GM12801 (cell line): ENCODE measurements around the gene SELL.

Experiments used
- TF ChIP-seq, protein P1 (sequence below): IDR thresholded peaks from one replicate; pipeline ENCODE4 v1.5.1; 2011; ENCODE audit warnings: control low read depth; ENCODE audit not compliant: insufficient read length; ENCODE audit errors: extremely low read depth

Gene SELL

DNA sequence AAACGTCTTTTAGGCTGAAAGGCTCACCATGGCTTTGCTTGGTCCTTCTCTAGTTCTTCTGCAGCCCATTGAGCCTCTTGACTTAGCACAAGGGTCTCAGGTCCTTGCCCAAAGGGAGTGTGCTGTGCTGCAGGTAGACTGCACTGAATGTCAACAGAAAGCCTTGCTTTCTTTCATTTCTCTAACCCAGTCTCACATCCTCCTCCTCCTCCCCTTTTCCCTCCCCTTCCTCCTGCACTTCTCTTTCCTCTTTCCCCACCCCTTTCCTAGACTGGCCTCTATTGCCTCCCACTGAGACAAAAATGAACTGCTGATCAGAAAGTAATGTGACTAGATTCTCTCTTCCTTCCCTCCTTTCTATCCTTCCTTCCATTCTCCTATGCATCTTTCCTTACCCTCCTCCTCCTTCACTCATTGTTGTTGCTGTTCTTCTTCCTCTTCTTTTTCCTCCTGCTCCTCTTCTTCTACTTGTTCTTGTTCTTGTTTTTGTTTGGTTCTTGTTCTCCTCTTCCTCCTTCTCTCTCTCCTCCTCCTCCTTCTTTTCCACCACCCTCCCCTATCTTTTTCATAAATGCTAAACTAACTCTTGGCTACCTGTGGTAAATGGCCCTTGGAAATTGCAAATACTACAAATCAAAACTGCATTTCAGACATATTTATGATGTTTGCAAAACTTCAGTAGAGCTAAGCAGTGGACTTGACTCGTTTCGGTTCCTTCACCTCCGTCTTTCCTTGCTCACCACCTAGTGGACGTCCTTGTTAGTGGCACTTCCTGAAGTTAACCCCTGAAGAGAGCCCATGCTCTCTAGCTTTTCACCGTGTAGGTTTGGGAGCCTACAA is at the start of gene SELL:
SELL (minus strand) TSS at position 152 of the 840 bp plus-strand sequence; CDS start at position 30, 122 bp downstream.
- TF ChIP-seq, protein P1, sequence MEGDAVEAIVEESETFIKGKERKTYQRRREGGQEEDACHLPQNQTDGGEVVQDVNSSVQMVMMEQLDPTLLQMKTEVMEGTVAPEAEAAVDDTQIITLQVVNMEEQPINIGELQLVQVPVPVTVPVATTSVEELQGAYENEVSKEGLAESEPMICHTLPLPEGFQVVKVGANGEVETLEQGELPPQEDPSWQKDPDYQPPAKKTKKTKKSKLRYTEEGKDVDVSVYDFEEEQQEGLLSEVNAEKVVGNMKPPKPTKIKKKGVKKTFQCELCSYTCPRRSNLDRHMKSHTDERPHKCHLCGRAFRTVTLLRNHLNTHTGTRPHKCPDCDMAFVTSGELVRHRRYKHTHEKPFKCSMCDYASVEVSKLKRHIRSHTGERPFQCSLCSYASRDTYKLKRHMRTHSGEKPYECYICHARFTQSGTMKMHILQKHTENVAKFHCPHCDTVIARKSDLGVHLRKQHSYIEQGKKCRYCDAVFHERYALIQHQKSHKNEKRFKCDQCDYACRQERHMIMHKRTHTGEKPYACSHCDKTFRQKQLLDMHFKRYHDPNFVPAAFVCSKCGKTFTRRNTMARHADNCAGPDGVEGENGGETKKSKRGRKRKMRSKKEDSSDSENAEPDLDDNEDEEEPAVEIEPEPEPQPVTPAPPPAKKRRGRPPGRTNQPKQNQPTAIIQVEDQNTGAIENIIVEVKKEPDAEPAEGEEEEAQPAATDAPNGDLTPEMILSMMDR = peak; percentile 77

DNA sequence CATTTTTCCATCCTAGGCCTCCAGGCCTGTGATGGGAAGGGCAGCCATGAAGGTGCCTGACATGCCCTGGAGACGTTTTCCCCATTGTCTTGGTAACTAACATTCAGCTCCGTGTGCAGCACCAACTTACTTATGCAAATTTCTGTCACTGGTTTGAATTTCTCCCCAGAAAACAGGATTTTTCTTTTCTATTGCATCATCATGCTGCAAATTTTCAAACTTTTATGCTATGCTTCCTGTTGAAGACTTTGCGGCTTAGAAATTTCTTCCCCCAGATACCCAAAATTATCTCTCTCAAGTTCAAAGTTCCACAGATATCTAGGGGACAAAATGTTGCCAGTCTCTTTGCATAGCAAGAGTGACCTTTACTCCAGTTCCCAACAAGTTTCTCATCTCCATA is 47.6 kb upstream of the SELL start:
- TF ChIP-seq, protein P1 = no peak

DNA sequence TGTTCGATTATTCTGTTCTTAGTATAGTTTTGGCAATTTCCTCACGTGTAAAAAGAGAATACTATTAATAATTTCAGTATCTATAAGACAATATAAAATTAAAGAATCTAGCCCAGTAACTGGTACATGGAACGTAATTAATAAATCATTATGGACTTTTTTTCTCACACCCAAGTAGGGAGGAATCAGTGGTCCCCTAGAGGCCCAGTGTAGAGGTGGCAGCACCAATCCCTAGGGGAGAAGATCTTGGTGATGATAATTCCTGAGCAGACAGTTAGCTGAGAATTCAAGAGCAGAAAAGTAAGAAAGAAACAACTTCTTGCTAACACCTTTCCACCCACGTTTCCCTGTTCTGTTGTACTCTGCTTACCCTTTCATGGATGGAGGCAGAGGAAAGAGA is 42.1 kb upstream of the SELL start:
- TF ChIP-seq, protein P1 = no peak

DNA sequence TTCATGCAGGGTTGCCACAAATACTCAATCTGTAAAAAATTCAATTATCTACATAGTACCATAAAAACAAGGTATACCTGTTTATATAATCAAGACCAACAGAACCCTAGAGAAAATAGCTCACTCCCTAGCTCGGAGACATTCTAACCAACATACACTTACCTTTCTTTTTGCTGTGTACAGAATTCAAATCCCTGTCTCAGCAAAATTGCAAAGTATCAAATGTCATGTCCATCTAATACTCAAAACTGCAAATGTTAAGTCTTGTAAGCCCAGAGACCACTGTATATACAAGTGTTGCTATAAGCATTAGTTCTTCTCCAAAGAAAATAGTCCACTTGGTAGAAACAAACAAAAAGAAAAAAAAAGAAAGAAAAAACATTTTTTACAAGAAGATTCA is 38.6 kb upstream of the SELL start:
- TF ChIP-seq, protein P1 = no peak

DNA sequence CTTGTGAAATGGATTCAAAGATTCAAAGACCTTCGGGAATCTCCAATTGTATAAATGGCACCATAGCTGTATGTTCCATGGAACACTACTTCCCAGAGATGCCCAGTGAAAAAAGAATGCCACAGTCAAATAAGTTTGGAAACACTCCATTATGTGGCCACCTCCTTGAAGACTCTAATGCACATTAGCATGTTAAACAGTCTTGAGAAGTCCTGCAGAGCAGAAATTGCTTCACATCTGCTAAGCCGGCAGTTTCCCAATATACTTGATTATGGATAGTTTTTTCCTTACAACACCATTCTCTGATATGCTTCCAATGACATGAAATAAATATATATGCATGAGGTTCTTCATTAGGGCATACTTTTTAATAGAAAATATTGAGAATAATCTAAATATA is 35.1 kb upstream of the SELL start:
- TF ChIP-seq, protein P1 = no peak

DNA sequence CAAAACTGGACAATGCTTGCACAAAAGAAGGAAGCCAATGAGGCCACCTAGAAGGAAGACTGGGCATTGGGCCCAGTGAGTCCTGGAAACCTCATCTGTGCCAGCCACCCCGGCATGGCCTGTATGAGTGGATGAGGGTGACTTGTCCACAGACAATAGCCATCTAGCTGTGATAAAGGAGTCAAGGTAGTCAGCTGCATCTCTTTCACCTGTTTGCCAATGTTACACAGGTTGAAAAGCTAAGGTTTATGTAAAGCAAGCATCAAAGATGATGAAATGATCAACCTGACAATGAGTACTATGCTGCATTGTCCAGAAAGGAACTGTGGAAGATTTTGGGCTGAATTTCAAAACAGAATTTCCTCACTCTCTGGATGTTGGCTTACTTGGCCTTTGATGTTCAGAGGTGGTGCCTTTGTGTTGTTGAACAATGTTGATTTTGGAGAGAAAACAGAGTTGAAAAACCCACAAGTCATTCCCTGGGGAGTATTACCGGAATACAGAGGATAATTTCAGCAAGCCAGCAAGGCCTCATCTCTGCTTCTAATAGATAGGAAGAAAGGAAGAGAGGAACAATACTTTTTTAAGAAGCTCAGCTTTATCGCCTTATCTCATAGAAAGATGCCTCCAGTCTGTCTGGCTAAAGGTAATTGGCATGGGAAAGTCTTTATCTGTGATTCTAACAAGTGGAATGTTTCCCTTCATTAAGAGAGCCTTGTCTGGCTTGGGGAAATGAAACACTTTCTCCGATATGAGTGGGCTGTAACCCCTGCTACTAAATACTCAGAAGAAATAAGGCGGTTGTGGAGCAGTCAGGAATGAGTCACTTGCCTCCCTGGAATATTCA is 33.8 kb upstream of the SELL start:
- TF ChIP-seq, protein P1 = no peak

DNA sequence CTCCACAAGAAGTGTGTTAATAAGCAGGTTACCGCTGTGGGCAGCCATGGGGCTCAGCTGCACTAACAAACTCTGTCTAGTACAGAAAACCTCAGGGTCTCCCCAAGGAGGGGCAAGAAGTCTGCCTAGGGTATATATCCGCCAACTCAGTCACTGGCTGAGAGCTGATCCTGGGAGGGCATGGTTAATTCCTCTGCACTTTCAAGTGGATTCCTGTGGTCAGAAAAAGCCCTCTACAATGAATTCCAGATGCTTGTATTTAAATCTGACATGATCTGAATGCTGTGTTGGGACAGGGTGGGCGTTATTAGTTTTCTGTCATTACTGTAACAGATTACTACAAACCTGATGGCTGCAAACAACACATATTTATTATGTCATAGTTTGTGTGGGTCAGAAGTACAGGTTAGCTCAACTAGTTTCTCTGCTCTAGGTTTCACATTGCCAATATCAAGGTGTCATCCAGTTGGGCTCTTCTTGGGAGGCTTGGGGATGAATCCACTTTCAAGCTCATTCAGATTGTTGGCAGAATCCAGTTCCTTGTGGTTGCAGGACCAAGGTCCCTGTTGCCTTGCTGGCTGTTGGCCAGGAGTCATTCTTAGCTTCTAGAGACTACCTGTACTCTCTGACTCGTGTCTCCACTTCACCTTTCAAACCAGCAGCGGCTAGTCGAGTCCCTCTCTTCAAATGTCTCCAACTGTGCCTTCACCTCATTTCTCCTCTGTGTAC is 30.4 kb upstream of the SELL start:
- TF ChIP-seq, protein P1 = no peak
